PFSK-1 (cell line): Measurements from ENCODE around the gene ABCD1.
A peak's percentile ranks its signal among the peaks of the same experiment; 100 is the strongest.

ENCODE experiments used
- FOXP2 ChIP-seq: optimal IDR thresholded peaks from 2 replicates; pipeline ENCODE3; 2011; ENCODE audit warnings: borderline replicate concordance, control low read depth, inconsistent platforms; ENCODE audit not compliant: insufficient read depth; ENCODE audit errors: extremely low read length, extremely low read depth
- POLR2AphosphoS5 ChIP-seq: IDR thresholded peaks from 2 replicates; pipeline ENCODE4 v1.6.1; 2012; ENCODE audit warnings: low read depth, mild to moderate bottlenecking, control low read depth, low read length, moderate library complexity
- REST ChIP-seq, 2 experiments: IDR thresholded peaks; 2 replicates each; pipeline versions ENCODE4 v1.6.1 to v1.8.0; 2011 to 2012; ENCODE audit warnings: low read depth in 2 of 2, low read length in 2 of 2, control low read depth in 1 of 2, inconsistent platforms in 1 of 2, mild to moderate bottlenecking in 1 of 2, moderate library complexity in 1 of 2; ENCODE audit not compliant: insufficient read depth in 1 of 2
- SIN3A ChIP-seq: IDR thresholded peaks from 2 replicates; pipeline ENCODE4 v1.6.1; 2012; ENCODE audit warnings: mild to moderate bottlenecking, low read length, moderate library complexity, borderline replicate concordance; ENCODE audit not compliant: insufficient read depth
- TAF1 ChIP-seq: IDR thresholded peaks from 2 replicates; pipeline ENCODE4 v1.6.1; 2012; ENCODE audit warnings: low read length, control low read depth, borderline replicate concordance; ENCODE audit not compliant: insufficient read depth

The ABCD1 gene

GRCh38 chrX:153723351-153724251 is 1.1 kb upstream of the ABCD1 start:
- TF ChIP-seq SIN3A, result peak; percentile 88; the same call in 1 of the 2 replicates
- 0 out of 2 replicates have a peak, but pooled peaks have one; percentile 17 for TF ChIP-seq TAF1
- peak in 1 of 2 experiments; percentile 29; a peak in 1 of 4 replicates for TF ChIP-seq REST (IDR thresholded peaks at IDR 0.05; ENCODE audit: insufficient read depth in 1 of 2, low read depth in 2 of 2, low read length in 2 of 2)
- no peak for TF ChIP-seq FOXP2
- TF ChIP-seq POLR2AphosphoS5, result no peak

DNA sequence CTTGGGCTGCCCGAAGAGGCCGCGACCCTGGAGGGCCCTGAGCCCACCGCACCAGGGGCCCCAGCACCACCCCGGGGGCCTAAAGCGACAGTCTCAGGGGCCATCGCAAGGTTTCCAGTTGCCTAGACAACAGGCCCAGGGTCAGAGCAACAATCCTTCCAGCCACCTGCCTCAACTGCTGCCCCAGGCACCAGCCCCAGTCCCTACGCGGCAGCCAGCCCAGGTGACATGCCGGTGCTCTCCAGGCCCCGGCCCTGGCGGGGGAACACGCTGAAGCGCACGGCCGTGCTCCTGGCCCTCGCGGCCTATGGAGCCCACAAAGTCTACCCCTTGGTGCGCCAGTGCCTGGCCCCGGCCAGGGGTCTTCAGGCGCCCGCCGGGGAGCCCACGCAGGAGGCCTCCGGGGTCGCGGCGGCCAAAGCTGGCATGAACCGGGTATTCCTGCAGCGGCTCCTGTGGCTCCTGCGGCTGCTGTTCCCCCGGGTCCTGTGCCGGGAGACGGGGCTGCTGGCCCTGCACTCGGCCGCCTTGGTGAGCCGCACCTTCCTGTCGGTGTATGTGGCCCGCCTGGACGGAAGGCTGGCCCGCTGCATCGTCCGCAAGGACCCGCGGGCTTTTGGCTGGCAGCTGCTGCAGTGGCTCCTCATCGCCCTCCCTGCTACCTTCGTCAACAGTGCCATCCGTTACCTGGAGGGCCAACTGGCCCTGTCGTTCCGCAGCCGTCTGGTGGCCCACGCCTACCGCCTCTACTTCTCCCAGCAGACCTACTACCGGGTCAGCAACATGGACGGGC is 579 bp downstream of the ABCD1 start:
- TF ChIP-seq REST (IDR thresholded peaks at IDR 0.05; ENCODE audit: insufficient read depth in 1 of 2, low read depth in 2 of 2, low read length in 2 of 2) (no peak), TAF1 (no peak), FOXP2 (no peak), SIN3A (no peak), POLR2AphosphoS5 (no peak)

GRCh38 chrX:153725832-153726285 is 1.2 kb downstream of the ABCD1 start:
- TF ChIP-seq FOXP2 (no peak), REST (IDR thresholded peaks at IDR 0.05; ENCODE audit: insufficient read depth in 1 of 2, low read depth in 2 of 2, low read length in 2 of 2) (no peak), TAF1 (no peak)

- TF ChIP-seq SIN3A (0 out of 2 replicates have a peak, but pooled peaks have one; percentile 9), POLR2AphosphoS5 (peak; percentile 50), FOXP2 (no peak)
Observed at GRCh38 chrX:153726286-153727122, 1.8 kb downstream of the ABCD1 start.
